Trophoblast cell (in vitro differentiated cells and primary cell): ENCODE results near the gene FAM131B.

Experiments used
- DNase-seq, 2 donors: peaks; one replicate each; pipeline ENCODE4 v3.0.0-alpha.2; 2016
- H2AFZ ChIP-seq: 2 replicates; pipeline ENCODE4 v1.6.1; 2013; ENCODE audit warnings: low read length, moderate library complexity, mild to moderate bottlenecking; ENCODE audit not compliant: insufficient read depth, poor library complexity
- H2AK5ac ChIP-seq: 2 replicates; pipeline ENCODE4 v1.6.1; 2013; ENCODE audit warnings: mild to moderate bottlenecking, low read length
- H2BK120ac ChIP-seq: 2 replicates; pipeline ENCODE4 v1.6.1; 2013; ENCODE audit warnings: low read length, mild to moderate bottlenecking, moderate library complexity; ENCODE audit not compliant: insufficient read depth, poor library complexity
- H2BK12ac ChIP-seq: 2 replicates; pipeline ENCODE4 v1.6.1; 2013; ENCODE audit warnings: mild to moderate bottlenecking, low read length, moderate library complexity
- H2BK5ac ChIP-seq: 2 replicates; pipeline ENCODE4 v1.6.1; 2013; ENCODE audit warnings: low read length, low read depth, moderate library complexity, mild to moderate bottlenecking; ENCODE audit not compliant: poor library complexity
- H3K14ac ChIP-seq: 2 replicates; pipeline ENCODE4 v1.6.1; 2013; ENCODE audit warnings: mild to moderate bottlenecking, low read length
- H3K18ac ChIP-seq: 2 replicates; pipeline ENCODE4 v1.6.1; 2013; ENCODE audit warnings: mild to moderate bottlenecking, low read length
- H3K23ac ChIP-seq: 2 replicates; pipeline ENCODE4 v1.6.1; 2013; ENCODE audit warnings: low read length
- H3K27ac ChIP-seq: 2 replicates; pipeline ENCODE4 v1.5.1; 2013; ENCODE audit warnings: low read depth, mild to moderate bottlenecking, inconsistent platforms, low read length, moderate library complexity
- H3K27me3 ChIP-seq: 2 replicates; pipeline ENCODE4 v1.6.1; 2013; ENCODE audit warnings: inconsistent platforms, mild to moderate bottlenecking, low read length, moderate library complexity; ENCODE audit not compliant: insufficient read depth
- H3K36me3 ChIP-seq, 2 experiments: 1 replicate in 1 of 2; 2 replicates in 1 of 2; pipeline ENCODE4 v1.6.1; 2013; ENCODE audit warnings: low read length in 2 of 2, mild to moderate bottlenecking in 2 of 2, moderate library complexity in 1 of 2; ENCODE audit not compliant: insufficient read depth in 2 of 2, control insufficient read depth in 1 of 2
- H3K4ac ChIP-seq: 2 replicates; pipeline ENCODE4 v1.6.1; 2013; ENCODE audit warnings: low read depth, mild to moderate bottlenecking, low read length, moderate library complexity
- H3K4me1 ChIP-seq, 2 experiments: 1 replicate in 1 of 2; 2 replicates in 1 of 2; pipeline ENCODE4 v1.6.1; 2013; ENCODE audit warnings: low read length in 2 of 2, mild to moderate bottlenecking in 2 of 2, moderate library complexity in 1 of 2; ENCODE audit not compliant: insufficient read depth in 2 of 2, control insufficient read depth in 1 of 2
- H3K4me2 ChIP-seq: 2 replicates; pipeline ENCODE4 v1.6.1; 2013; ENCODE audit warnings: inconsistent platforms, mild to moderate bottlenecking, low read length, moderate library complexity
- H3K4me3 ChIP-seq: 2 replicates; pipeline ENCODE4 v1.5.1; 2013; ENCODE audit warnings: mild to moderate bottlenecking, low read depth, low read length, inconsistent platforms
- H3K79me1 ChIP-seq: one replicate; pipeline ENCODE4 v1.6.1; 2013; ENCODE audit warnings: low read length
- H3K79me2 ChIP-seq: 2 replicates; pipeline ENCODE4 v1.6.1; 2013; ENCODE audit warnings: low read length, mild to moderate bottlenecking; ENCODE audit not compliant: control insufficient read depth, insufficient read depth, poor library complexity
- H3K9ac ChIP-seq: 2 replicates; pipeline ENCODE4 v1.6.1; 2013; ENCODE audit warnings: mild to moderate bottlenecking, low read length
- H3K9me3 ChIP-seq: 2 replicates; pipeline ENCODE4 v1.6.1; 2013; ENCODE audit warnings: low read depth, mild to moderate bottlenecking, control low read depth, inconsistent platforms, low read length; ENCODE audit not compliant: insufficient read depth
- H4K12ac ChIP-seq: 2 replicates; pipeline ENCODE4 v1.6.1; 2013; ENCODE audit warnings: low read depth, mild to moderate bottlenecking, low read length, moderate library complexity
- H4K8ac ChIP-seq: 2 replicates; pipeline ENCODE4 v1.6.1; 2013; ENCODE audit warnings: low read depth, mild to moderate bottlenecking, low read length, moderate library complexity
- H4K91ac ChIP-seq: one replicate; pipeline ENCODE4 v1.6.1; 2013; ENCODE audit warnings: low read depth, mild to moderate bottlenecking, low read length, moderate library complexity
- WGBS: extraction: QIAGEN DNeasy Blood & Tissue Kit; methylation state at CpG from one replicate; pipeline ENCODE4 v1.1.7; 2013; ENCODE audit warnings: missing lambda C conversion rate; ENCODE audit not compliant: insufficient read length, insufficient coverage; ENCODE audit errors: extremely low coverage; 5-methylcytosine and 5-hydroxymethylcytosine counted together

FAM131B gene

GRCh38 chr7:143314127-143314526 is 48.4 kb downstream of the FAM131B start:
- DNase-seq = no peak
- no peak overlapping the region for H3K4me3 ChIP-seq

GRCh38 chr7:143308632-143309031 is 53.9 kb downstream of the FAM131B start:
- WGBS = no CpG with 5 or more reads among the region's 2 CpGs

More at GRCh38 chr7:143314127-143314526, 48.4 kb downstream of the FAM131B start:
- H3K79me1 ChIP-seq = no peaks in the 10 kb centered on the region
- H3K23ac ChIP-seq = no peak overlapping the region
- H3K4ac ChIP-seq = no peak overlapping the region
- H4K8ac ChIP-seq = no peak overlapping the region
- H2AFZ ChIP-seq = no peak overlapping the region
- no peak overlapping the region for H3K18ac ChIP-seq
- H3K9ac ChIP-seq = no peak overlapping the region
- no peaks in the 10 kb centered on the region for H3K27me3 ChIP-seq
- peaks cover 0 to 7% of the 10 kb centered on the region in 2 experiments for H3K4me1 ChIP-seq
- H3K79me2 ChIP-seq = no peaks in the 10 kb centered on the region
- no peak overlapping the region for H3K14ac ChIP-seq
- no peak overlapping the region for H2AK5ac ChIP-seq
- H2BK5ac ChIP-seq = no peak overlapping the region
- no peak overlapping the region for H3K27ac ChIP-seq
- no peak overlapping the region for H2BK120ac ChIP-seq
- H2BK12ac ChIP-seq = no peak overlapping the region
- H4K91ac ChIP-seq = no peak overlapping the region
- no peak overlapping the region for H3K4me2 ChIP-seq
- H4K12ac ChIP-seq = no peak overlapping the region
- H3K36me3 ChIP-seq = no peaks in the 10 kb centered on the region
- H3K9me3 ChIP-seq = peaks cover 1% of the 10 kb centered on the region

DNA sequence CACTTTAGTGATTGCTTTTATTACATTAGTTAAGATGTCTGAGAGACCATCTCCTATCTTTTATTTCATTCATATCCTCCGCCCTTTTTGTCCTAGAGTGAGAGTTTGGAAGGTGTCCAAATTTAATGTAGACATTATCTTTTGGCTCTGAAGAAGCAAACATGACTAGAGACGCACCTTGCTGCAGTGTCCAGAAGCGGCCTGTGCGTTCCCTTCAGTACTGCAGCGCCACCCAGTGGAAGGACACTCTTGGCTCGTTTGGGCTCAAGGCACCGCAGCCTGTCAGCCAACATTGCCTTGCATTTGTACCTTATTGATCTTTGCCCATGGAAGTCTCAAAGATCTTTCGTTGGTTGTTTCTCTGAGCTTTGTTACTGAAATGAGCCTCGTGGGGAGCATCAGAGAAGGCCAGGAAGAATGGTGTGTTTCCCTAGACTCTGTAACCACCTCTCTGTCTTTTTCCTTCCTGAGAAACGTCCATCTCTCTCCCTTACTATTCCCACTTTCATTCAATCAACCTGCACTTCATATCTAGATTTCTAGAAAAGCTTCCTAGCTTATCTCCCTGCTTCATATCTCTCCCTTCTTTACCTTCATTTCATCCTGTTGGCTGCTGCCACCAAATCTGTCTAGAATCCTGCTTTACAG is 57.0 kb downstream of the FAM131B start:
- H4K91ac ChIP-seq = no peak overlapping the region
- no peak overlapping the region for H3K4ac ChIP-seq
- no peak overlapping the region for H2BK12ac ChIP-seq
- WGBS = no CpG with 5 or more reads among the region's 10 CpGs
- H3K9me3 ChIP-seq = no peaks in the 10 kb centered on the region
- H3K4me2 ChIP-seq = no peak overlapping the region
- no peak overlapping the region for H3K27ac ChIP-seq
- H3K79me2 ChIP-seq = no peaks in the 10 kb centered on the region
- no peak overlapping the region for H4K8ac ChIP-seq
- H3K14ac ChIP-seq = no peak overlapping the region
- no peak overlapping the region for H2AFZ ChIP-seq
- H3K4me1 ChIP-seq = no peaks in the 10 kb centered on the region
- H3K18ac ChIP-seq = no peak overlapping the region
- no peaks in the 10 kb centered on the region for H3K27me3 ChIP-seq
- no peaks in the 10 kb centered on the region for H3K79me1 ChIP-seq
- no peak overlapping the region for H2BK120ac ChIP-seq
- H3K9ac ChIP-seq = no peak overlapping the region
- H4K12ac ChIP-seq = no peak overlapping the region
- DNase-seq = peak; percentile 70 to 84
- H2AK5ac ChIP-seq = no peak overlapping the region
- peaks cover 22 to 48% of the 10 kb centered on the region in 2 experiments for H3K36me3 ChIP-seq
- no peak overlapping the region for H3K4me3 ChIP-seq
- no peak overlapping the region for H3K23ac ChIP-seq
- H2BK5ac ChIP-seq = no peak overlapping the region

More at GRCh38 chr7:143308632-143309031, 53.9 kb downstream of the FAM131B start:
- Histone ChIP-seq H3K79me2 (no peaks in the 10 kb centered on the region), H3K27ac (no peak overlapping the region), H3K9ac (no peak overlapping the region), H3K4ac (no peak overlapping the region), H2BK5ac (no peak overlapping the region), H3K27me3 (no peaks in the 10 kb centered on the region), H2BK12ac (no peak overlapping the region), H3K14ac (no peak overlapping the region), H3K4me2 (no peak overlapping the region), H4K8ac (no peak overlapping the region), H3K4me1 (no peaks in the 10 kb centered on the region), H4K91ac (no peak overlapping the region), H3K79me1 (no peaks in the 10 kb centered on the region), H3K9me3 (no peaks in the 10 kb centered on the region), H3K4me3 (no peak overlapping the region), H3K18ac (no peak overlapping the region), H4K12ac (no peak overlapping the region), H3K23ac (no peak overlapping the region), H2AFZ (no peak overlapping the region), H2BK120ac (no peak overlapping the region), H2AK5ac (no peak overlapping the region), H3K36me3 (peaks cover 16 to 29% of the 10 kb centered on the region in 2 experiments)
- no peak for DNase-seq

DNA sequence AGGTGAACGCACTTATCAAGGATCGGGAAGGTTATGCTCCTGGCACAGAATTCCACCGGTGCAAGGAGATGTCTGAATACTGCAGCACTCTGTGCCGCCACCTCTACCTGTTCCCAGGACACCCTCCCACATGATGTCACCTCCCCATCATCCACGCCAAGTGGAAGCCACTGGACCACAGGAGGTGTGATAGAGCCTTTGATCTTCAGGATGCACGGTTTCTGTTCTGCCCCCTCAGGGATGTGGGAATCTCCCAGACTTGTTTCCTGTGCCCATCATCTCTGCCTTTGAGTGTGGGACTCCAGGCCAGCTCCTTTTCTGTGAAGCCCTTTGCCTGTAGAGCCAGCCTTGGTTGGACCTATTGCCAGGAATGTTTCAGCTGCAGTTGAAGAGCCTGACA is 57.6 kb downstream of the FAM131B start:
- Histone ChIP-seq H3K36me3 (peaks cover 27 to 53% of the 10 kb centered on the region in 2 experiments), H4K12ac (no peak overlapping the region)

More for the DNA sequence above, 57.6 kb downstream of the FAM131B start:
- H3K4me1 ChIP-seq = no peaks in the 10 kb centered on the region
- H3K79me2 ChIP-seq = no peaks in the 10 kb centered on the region
- WGBS = no CpG with 5 or more reads among the region's 6 CpGs
- H3K4me2 ChIP-seq = no peak overlapping the region
- H3K27ac ChIP-seq = no peak overlapping the region
- no peak overlapping the region for H3K4ac ChIP-seq
- H2BK120ac ChIP-seq = no peak overlapping the region
- no peak overlapping the region for H2AFZ ChIP-seq
- no peak overlapping the region for H2BK12ac ChIP-seq
- no peaks in the 10 kb centered on the region for H3K9me3 ChIP-seq
- H3K23ac ChIP-seq = no peak overlapping the region
- H2AK5ac ChIP-seq = no peak overlapping the region
- H3K4me3 ChIP-seq = no peak overlapping the region
- no peak overlapping the region for H3K14ac ChIP-seq
- H4K91ac ChIP-seq = no peak overlapping the region
- no peak for DNase-seq
- H2BK5ac ChIP-seq = no peak overlapping the region
- no peaks in the 10 kb centered on the region for H3K27me3 ChIP-seq
- H3K79me1 ChIP-seq = no peaks in the 10 kb centered on the region
- no peak overlapping the region for H3K9ac ChIP-seq
- H4K8ac ChIP-seq = no peak overlapping the region
- H3K18ac ChIP-seq = no peak overlapping the region
